ENCODE measurements around the gene TFR2.

Gene TFR2

DNA sequence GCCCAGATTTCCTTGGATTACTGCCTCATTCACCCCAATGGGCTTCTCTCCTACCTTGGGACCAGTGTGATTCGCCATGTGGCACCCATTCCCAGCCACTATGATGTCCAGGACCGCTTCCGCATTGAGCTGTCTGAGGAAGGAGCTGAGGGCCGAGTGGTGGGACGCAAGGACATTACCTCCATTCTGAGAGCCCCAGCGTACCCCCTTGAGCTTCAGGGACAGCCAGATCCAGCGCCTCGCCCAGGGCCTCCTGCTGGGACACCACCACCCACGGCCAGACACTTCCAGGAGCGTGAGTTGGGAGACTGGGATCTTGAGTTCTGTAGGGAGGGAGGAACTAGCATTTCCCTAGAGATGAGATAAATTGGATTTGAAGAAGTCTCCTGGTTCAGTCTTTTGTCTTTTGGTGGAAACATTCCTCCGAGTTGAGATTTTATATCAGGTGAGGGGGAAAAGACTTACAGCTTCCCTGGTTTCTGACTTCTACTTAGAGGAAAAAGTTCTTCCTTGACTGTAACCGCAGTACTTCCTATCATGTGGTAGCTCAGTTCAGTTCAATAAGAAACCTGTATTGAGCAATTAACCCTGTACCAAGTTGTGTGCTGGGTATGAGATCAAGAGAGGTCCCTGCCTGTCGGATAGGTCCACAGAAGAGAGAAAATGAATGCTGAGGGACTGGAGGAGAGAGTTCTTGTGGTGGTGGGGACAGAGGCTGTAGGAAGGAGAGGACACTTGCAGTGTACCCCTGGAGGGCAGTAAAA lies 27.8 kb downstream of the TFR2 start:
- no peak for DNase-seq (ENCODE audit: low read depth in 2 of 2)

DNA sequence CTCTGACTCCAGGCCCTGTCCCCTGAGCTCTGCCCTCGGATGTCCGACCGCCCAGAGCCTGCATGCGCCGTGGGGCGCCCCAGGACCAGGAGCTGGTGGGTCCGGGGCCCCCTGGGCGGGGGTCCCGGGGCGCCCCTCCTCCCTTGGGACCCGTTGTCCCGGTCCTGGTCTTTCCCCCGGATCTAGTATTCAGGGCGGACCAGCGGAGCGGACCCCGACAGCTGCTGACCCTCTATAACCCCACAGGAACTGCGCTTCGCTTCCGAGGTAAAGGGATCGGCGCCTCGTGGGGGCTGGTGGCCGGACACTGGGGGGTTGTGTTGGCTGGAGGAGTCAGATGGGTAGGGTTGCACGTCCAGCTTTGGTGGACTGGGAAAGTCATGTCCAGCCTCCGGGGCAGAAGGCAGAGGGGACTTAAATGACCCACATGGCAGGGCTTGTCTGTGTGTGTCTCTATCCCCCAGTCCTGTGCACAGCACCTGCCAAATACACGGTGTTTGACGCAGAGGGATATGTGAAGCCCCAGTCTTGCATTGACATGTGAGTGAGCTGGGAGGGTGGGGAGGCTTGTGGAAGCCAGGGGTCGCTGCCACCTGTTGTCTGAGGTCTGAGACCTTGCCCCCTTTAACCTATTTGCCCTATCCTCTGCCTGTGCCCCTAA lies 28.5 kb downstream of the TFR2 start:
- DNase-seq (ENCODE audit: low read depth in 2 of 2): no peak

DNA sequence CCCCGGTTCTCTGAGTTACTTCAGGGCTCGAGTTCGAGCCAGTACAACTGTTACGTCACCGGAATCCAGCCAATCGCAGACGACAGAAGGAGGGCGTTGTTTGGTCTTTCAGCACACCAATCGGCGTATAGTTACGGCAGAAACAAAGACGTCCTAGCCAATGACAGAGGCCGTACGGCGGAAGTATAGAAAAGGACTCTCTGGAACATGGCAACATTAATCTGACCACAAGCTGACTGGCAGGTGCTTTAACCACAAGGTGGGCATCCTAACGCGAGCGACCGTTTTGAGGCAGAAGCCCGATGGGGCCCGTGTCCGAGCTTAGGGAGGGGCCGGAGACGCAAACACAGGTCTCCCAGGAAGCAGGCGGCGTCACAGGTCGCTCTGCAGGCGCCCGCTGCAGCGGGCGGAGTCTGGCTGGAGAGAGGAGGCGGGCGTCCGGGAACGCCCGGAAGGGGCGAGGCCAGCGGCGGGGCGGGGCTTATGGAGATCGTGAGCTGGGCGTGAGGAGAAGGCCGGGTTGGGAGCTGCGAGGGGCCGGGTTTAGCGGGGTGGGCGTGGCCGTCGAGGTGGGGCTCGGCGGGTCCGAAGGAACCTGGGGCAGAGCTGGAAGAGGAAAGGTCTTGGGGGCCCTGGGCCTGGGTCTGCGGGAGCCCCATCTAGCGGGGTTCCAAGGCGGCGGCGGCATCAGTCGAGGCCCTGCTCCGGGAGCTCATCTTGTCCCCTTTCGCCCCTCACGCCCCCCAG lies 29.2 kb downstream of the TFR2 start, which contains the start of gene MOSPD3:
MOSPD3 (plus strand) TSS at position 558 of the 747 bp plus-strand sequence. CDS start 252 bp downstream, outside the sequence.
- peak; percentile 94 to 95 for DNase-seq (ENCODE audit: low read depth in 2 of 2)

DNA sequence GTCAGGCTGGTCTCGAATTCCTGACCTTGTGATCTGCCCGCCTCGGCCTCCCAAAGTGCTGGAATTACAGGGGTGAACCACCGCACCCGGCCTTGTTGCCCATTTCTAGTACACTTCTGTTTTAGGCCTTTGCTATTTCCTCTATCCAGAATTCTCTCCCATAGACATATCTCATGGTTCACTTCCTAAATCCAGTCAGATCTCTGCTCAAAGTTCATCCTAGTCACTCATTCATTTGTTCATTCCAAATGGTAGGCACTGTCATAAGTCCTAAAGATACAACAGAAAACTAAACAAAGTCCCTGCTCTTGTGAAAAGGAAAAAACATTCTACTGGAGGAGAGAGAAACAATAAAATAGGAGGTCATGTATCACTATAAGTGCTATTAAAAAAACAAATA lies 31.4 kb downstream of the TFR2 start:
- DNase-seq (ENCODE audit: low read depth in 2 of 2): no peak

DNA sequence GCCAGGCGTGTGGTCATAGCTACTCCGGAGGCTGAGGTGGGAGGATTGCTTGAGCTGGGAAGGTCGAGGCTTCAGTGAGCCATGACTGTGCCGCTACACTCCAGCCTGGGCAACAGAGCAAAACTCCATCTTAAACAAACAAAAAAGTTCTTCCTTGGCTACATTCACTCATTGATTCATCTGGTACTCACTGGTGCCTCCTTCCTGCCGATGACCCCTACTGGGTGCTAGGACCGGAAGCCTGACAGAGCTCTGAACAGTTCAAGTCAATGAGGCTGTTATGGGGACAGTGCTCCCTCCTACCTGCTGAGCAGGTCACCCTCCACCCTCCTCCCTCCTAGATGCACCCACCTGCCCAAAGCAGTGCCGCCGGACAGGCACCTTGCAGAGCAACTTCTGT lies 34.2 kb downstream of the TFR2 start:
- no peak for DNase-seq (ENCODE audit: low read depth in 2 of 2)

DNA sequence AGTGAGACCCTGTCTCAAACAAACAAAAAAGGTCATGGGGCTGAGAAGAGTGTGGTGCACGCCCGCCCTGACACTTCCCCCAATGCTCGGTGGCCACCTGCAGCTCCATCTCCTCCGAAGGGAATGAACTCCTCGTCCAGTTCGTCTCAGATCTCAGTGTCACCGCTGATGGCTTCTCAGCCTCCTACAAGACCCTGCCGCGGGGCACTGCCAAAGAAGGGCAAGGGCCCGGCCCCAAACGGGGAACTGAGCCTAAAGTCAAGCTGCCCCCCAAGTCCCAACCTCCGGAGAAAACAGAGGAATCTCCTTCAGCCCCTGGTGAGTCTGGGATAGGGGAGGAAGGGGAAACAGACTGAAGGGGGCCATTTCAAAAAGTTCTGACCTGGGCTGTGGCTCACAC lies 35.0 kb downstream of the TFR2 start:
- DNase-seq (ENCODE audit: low read depth in 2 of 2): no peak

DNA sequence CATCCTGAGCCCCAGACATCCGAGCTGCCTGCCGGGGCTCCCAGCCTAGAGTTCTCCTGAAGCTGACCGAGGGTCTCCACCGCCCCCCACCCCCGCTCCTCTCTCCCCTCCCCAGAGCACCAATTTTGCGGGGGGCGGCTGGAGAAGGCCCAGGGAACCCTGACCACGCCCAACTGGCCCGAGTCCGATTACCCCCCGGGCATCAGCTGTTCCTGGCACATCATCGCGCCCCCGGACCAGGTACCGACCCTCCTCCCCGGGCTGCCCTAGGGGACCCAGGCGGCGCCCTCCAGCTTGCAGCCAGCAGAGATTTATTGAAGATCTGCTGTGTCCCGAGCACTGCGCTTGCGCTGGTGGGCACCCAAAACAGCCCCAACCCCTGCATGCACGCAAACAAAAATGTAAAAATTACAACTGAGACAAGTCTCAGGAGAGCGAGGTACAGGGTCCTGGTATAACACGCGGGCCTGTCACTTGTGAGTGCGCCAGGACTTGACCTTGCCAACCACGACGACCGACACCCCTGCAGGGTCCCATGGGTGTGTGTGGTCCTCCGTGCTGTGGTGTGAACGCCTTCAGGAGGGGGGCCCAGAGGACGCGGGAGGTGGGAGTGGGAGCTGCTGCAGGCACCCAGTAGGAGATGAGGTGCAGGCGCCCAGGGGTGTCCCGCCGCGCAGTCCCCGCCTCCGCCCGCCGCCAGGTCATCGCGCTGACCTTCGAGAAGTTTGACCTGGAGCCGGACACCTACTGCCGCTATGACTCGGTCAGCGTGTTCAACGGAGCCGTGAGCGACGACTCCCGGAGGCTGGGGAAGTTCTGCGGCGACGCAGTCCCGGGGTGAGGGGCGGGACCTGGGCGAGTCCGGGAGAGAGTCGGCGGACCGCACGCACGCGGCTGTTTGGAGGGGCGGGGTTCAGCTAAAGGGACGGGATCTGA lies 36.1 kb downstream of the TFR2 start:
- DNase-seq (ENCODE audit: low read depth in 2 of 2): no peak

DNA sequence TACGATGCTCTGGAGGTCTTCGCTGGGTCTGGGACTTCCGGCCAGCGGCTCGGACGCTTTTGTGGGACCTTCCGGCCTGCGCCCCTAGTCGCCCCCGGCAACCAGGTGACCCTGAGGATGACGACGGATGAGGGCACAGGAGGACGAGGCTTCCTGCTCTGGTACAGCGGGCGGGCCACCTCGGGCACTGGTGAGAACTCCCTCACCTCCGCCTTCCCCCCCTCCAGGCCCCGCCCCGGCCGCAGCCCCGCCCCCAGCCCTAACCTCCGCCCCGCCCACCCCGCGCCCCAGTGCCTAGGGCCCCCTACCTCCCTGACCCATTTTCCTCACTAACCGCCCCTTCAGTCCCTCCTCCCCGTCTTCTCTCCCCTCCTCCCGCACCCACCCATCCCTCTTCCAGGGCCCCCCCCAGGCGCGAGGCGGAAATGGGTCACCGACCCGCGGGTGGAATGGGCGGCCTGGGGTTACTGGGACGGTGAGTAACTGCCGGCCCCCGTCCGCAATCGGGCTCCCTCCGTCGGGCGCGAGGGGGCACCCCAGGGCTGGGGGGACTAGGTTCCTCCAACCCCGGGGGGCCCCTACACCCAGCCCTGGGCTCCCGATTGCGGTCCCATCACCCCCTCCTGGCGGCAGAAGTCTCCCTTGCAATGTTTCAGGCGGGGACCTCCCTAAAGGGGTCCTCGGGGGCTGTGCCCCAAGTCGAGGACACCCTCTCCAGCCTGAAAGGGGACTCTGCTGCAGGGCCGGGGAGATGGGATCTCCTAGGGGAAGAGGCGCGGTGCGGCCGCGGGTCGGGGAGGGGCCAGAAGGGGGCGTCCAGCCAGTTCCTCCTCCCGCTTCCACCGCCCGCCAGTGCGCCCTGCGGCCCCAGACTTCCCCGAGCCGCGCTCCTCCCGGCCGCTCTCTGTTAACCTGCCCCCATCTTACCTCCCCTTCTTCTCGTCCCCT lies 37.0 kb downstream of the TFR2 start:
- peak in 1 of 2 donors; percentile 59 for DNase-seq (ENCODE audit: low read depth in 2 of 2)

DNA sequence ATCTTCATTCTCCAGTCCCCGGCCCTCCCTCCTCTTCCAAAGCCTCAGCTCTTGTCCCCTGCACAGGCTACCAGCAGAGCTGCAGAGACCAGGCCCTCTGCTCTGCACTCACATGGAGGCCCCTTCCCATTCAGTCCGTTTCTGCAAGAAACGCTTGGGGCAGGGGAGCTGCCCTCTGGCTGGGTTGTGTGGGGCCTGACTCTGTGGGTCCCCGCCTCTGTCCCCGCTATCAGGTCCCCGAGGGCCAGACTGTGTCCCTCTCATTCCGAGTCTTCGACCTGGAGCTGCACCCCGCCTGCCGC lies 37.7 kb downstream of the TFR2 start:
- DNase-seq (ENCODE audit: low read depth in 2 of 2): no peak

DNA sequence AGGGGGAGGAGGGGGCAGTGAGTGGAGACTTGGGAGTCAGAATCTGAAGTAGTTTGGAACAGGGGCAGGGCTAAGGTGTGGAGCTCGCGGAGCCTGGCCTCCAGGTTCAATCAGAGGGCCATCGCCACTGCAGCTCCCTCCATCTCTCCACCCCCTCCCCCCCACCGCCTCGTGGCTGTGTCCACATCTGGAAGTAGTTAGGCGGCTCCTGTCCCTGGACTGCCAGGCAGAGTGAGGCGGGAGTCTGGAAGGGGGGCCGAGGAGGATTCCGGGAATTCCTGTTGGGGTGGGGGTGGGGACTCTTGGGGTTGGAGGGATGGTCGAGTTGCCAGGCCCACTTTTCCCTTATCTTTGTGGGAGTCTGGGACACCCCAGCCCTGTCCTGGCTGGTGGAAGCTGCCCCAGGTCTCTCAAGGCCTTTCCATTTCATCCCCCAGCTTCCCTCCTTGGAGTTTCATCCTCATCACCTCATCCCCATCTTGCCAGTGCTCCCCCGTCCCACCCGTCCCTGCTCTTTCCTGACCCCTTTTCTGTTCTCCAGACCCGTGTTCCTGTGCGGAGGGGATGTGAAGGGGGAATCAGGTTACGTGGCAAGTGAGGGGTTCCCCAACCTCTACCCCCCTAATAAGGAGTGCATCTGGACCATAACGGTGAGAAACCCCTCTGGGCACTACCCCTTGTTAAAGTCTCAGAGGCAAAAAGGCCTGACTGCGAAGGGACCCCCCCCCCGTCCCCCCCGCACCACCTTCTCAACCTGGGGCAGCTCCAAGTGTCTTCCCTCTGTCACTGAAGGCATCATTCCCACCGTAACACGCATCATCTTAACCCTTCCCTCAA lies 38.2 kb downstream of the TFR2 start:
- DNase-seq (ENCODE audit: low read depth in 2 of 2): no peak

DNA sequence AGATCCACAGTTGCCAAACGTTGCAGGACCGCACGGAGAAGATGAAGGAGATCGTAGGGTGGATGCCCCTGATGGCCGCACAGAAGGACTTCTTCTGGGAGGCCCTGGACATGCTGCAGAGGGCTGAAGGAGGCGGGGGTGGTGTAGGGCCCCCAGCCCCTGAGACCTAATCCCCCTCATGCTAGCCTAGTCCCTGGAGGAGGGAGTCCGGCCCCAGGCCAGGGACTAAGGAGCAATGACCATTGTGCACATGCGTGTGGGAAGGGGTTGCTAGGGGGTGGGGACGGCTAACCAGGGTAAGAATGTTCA lies 40.7 kb downstream of the TFR2 start:
- no peak for DNase-seq (ENCODE audit: low read depth in 2 of 2)

DNA sequence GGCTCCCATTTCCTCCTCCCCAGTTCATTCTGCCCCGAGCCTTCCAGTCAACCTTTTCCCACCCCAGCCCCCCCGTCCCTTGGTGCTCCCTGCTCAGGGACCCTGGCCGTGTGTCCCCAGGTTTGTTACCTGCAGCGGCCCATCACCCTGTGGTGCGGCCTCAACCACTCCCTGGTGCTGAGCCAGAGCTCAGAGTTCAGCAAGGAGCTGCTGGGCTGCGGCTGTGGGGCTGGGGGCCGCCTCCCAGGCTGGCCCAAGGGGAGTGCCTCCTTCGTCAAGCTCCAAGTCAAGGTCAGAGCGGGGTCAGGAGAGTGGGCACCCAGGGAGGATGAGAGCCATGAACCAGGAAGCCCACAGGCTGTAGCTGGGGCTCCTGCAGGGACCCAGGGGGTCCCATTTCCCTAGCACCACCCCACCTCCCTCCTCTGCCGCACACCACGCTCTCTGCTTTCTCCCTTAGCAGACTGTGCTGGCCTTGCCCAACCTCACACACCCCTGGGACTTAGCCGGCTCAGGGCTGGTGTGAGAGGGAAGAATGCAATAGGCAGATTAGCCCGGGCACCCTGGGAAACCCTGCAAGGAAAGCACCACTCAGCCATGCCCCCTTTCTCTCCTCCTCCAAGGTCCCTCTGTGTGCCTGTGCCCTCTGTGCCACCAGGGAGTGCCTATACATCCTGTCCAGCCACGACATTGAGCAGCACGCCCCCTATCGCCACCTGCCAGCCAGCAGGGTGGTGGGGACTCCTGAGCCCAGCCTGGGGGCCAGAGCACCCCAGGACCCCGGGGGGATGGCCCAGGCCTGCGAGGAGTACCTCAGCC lies 41.2 kb downstream of the TFR2 start:
- DNase-seq (ENCODE audit: low read depth in 2 of 2): no peak

DNA sequence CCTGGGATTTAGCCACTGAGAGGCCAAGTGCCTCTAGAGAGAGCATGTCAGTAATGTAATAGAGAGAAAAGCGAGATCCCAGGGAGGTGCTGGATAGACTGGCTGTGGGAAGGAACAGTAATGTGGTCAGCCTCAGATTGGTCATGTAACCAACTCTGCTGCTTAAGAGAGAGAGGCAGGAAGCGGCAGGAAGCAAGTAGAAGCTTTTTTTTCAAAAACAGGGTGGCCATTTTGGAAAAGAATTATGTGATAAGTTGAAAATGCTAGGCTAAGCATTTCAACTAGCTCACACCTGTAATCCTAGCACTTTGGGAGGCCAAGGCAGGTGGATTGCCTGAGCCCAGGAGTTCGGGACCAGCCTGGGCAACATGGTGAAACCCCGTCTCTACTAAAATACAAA lies 42.9 kb downstream of the TFR2 start:
- no peak for DNase-seq (ENCODE audit: low read depth in 2 of 2)

DNA sequence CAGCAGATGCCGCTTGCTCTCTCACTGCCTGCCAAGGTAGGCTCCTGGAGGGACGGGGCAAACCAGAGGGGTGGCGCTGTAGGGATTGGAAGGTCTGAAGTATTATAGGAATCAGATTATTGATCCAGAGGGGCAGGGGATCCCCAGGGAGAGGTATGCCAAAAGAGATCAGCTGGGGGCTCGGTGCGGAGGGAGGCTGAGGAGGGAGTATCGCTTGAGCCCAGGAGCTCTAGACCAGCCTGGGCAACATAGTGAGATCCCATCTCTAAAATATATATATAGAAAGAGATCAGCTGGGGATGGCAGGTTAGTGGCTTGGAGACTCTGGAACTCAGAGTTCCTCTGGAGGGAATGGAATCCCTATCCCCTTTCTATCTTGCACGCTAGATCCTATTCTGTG lies 46.2 kb downstream of the TFR2 start:
- no peak for DNase-seq (ENCODE audit: low read depth in 2 of 2)

DNA sequence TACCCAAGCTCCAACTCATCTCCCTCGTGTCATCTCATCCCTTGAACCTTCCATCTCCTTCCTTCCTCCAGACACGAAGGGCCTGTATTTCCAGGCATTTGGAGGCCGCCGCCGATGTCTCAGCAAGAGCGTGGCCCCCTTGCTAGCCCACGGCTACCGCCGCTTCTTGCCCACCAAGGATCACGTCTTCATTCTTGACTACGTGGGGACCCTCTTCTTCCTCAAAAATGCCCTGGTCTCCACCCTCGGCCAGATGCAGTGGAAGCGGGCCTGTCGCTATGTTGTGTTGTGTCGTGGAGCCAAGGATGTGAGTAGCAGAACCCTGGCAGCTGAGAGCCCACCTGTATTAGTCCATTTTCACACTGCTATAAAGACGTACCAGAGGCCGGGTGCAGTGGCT lies 49.8 kb downstream of the TFR2 start:
- DNase-seq (ENCODE audit: low read depth in 2 of 2): no peak

DNA sequence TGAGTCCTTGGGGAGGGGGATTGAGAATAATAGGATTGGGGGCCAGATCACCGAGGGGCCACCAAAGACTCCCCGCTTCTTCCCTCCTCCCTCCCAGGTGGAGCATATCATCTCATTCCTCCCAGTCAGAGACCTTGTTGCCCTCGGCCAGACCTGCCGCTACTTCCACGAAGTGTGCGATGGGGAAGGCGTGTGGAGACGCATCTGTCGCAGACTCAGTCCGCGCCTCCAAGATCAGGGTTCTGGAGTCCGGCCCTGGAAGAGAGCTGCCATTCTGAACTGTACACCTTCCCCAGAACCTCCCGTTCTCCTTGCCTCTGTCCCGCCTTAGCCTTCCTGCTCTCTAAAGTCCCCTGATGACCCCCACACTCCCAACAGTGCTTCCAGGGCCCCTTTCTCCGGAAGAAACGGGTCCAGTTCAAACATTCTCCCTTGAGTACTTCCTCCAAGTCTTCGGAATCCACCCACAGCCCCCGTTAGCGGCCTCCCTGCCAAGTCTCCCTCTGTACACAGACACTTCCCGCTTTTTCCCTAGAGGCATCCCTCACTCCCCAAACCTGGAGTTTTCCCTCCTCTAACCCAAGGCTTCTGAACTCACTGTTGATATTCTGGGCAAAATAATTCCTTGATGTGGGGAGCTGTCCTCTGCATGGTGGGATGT lies 51.1 kb downstream of the TFR2 start:
- DNase-seq (ENCODE audit: low read depth in 2 of 2): no peak

DNA sequence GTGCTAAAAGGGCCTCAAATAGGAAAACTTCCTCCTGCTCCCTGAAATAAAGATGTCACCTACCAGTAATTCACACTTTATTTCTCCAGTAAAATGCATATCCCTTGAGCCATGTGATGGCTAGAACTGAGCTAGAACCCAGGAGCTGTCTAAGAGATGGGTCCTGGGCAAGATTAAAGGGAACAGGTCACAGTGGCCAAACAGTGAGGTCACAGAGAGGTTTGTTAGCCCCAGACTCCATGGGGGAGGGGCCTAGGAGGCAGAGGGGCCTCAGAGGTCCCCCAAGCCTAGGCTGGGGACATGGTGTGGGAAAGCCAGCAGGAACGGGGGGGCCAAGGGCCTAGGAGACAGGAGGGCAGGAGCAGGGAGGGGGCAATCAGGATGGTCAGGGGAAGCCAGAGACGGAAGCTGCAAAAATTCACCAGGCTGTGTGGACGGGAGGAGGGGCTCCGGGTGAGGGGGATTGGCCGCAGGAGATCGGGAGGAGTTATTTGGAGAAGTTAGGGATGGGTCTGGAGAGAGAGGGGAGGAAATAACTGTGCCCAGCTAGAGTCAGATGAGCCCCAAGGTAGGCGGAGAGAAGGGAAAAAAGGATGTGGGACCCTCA lies 51.9 kb downstream of the TFR2 start:
- DNase-seq (ENCODE audit: low read depth in 2 of 2): no peak

DNA sequence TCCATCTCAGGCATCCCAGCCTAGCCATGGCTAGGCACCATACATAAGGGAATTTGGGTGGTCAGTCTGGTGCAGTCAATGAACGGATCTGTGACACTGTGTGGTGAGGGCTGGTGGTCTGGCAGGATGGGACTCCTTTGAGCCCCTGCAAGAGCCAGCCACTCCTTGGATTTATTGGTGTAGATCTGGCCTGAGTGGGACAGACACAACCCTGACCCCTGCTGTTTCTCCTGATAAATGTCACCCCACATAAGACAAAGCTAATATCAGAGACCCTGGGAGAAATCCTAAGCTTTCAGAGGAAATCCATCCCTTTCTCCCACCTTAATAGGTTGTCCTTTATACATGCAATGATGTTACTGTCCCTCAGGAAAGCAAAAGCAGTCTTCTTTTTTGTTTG lies 52.9 kb downstream of the TFR2 start:
- no peak for DNase-seq (ENCODE audit: low read depth in 2 of 2)
